GM12801 (cell line): ENCODE results near the gene AFF4.

Experiments used
- CTCF ChIP-seq: IDR thresholded peaks from one replicate; pipeline ENCODE4 v1.5.1; 2011; ENCODE audit warnings: control low read depth; ENCODE audit not compliant: insufficient read length; ENCODE audit errors: extremely low read depth

The AFF4 gene

GRCh38 chr5:132873119-132873929 lies 90.1 kb downstream of the AFF4 start, which contains the start of gene LEAP2:
Gene LEAP2, plus strand, starts transcription at chr5:132873668. Its CDS starts 27 bp downstream, at chr5:132873695.
- TF ChIP-seq CTCF, result no peak

GRCh38 chr5:132872788-132873118 lies 90.7 kb downstream of the AFF4 start:
- no peak for TF ChIP-seq CTCF

GRCh38 chr5:132871459-132872284 lies 91.8 kb downstream of the AFF4 start:
- no peak for TF ChIP-seq CTCF

DNA sequence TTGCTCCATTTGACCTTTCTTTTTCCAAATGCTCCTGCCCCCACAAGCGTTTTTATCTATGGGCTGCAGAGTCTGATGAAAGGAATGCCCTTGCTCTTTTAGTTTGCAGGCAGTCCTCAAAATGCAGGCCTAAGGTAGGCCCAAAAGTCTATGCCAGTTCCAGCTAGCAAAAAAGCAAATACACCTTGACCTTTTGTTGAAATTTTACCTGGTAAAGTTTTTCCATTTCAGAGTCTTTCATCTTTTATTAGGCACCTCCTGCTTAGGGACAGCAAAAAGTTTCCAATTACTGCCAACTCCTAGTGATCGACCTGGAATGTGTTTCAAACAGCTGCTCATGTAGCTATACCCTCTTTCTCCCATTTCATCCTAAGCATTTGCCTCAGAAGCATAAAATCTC lies 92.6 kb downstream of the AFF4 start:
- no peak for TF ChIP-seq CTCF

GRCh38 chr5:132868754-132869153 lies 94.7 kb downstream of the AFF4 start:
- no peak for TF ChIP-seq CTCF

GRCh38 chr5:132867046-132867451 lies 96.4 kb downstream of the AFF4 start:
- TF ChIP-seq CTCF, result no peak

- no peak for TF ChIP-seq CTCF
Measured at GRCh38 chr5:132866342-132867045, 96.9 kb downstream of the AFF4 start, which contains the start of the genes GDF9 and UQCRQ. Gene GDF9, minus strand, starts transcription at chr5:132866469. Its CDS starts 1,936 bp downstream, at chr5:132864533. Gene UQCRQ, plus strand, starts transcription at chr5:132866642. Its CDS starts 240 bp downstream, at chr5:132866882.
